H9 (cell line): ENCODE results near the gene LYST. TPM values are rescaled to one million over a fixed set of nuclear protein-coding genes. Genes with fewer than 3 reads are reported as not detected.
"Not testable (repeated sequence)": the region's sequence is repeated elsewhere in the genome, so short reads cannot be mapped to it uniquely, and the experiment has no call there.

Experiments
- DNase-seq: peaks from one replicate; pipeline ENCODE4 v3.0.0-alpha.2; 2017
- H2AFZ ChIP-seq: one replicate; pipeline ENCODE4 v1.6.1; 2013; ENCODE audit warnings: mild to moderate bottlenecking, low read length, control low read depth, moderate library complexity
- H2AK5ac ChIP-seq: 2 replicates; pipeline ENCODE4 v1.6.1; 2013; ENCODE audit warnings: low read length, control low read depth, mixed read lengths; ENCODE audit not compliant: insufficient read length
- H2BK120ac ChIP-seq: one replicate; pipeline ENCODE4 v1.6.1; 2013; ENCODE audit warnings: low read depth, mild to moderate bottlenecking, low read length, control low read depth, inconsistent platforms; ENCODE audit not compliant: poor library complexity, severe bottlenecking
- H2BK12ac ChIP-seq: 2 replicates; pipeline ENCODE4 v1.6.1; 2013; ENCODE audit warnings: low read length, control low read depth, mixed read lengths, low read depth; ENCODE audit not compliant: insufficient read length
- H2BK15ac ChIP-seq: 2 replicates; pipeline ENCODE4 v1.6.1; 2013; ENCODE audit warnings: low read depth, low read length, control low read depth
- H2BK20ac ChIP-seq: one replicate; pipeline ENCODE4 v1.6.1; 2013; ENCODE audit warnings: low read depth, mild to moderate bottlenecking, low read length, control low read depth, inconsistent platforms; ENCODE audit not compliant: poor library complexity, severe bottlenecking
- H2BK5ac ChIP-seq: 2 replicates; pipeline ENCODE4 v1.6.1; 2013; ENCODE audit warnings: low read length, control low read depth, mixed read lengths; ENCODE audit not compliant: insufficient read length
- H3K14ac ChIP-seq: 2 replicates; pipeline ENCODE4 v1.6.1; 2013; ENCODE audit warnings: low read length, control low read depth; ENCODE audit not compliant: insufficient read depth
- H3K18ac ChIP-seq: 2 replicates; pipeline ENCODE4 v1.6.1; 2013; ENCODE audit warnings: low read depth, mild to moderate bottlenecking, mixed read lengths, low read length, control low read depth; ENCODE audit not compliant: insufficient read length
- H3K23ac ChIP-seq: 2 replicates; pipeline ENCODE4 v1.6.1; 2013; ENCODE audit warnings: low read length, control low read depth, mixed read lengths, low read depth; ENCODE audit not compliant: insufficient read length
- H3K23me2 ChIP-seq: 2 replicates; pipeline ENCODE4 v1.6.1; 2013; ENCODE audit warnings: low read depth, mild to moderate bottlenecking, mixed read lengths, low read length, control low read depth; ENCODE audit not compliant: insufficient read length, poor library complexity, severe bottlenecking
- H3K27ac ChIP-seq: 2 replicates; pipeline ENCODE4 v1.5.1; 2013; ENCODE audit warnings: low read length, control low read depth, mixed read lengths, low read depth; ENCODE audit not compliant: insufficient read length
- H3K27me3 ChIP-seq: 2 replicates; pipeline ENCODE4 v1.6.1; 2013; ENCODE audit warnings: low read length, control low read depth, inconsistent platforms; ENCODE audit not compliant: insufficient read depth
- H3K4ac ChIP-seq: 2 replicates; pipeline ENCODE4 v1.6.1; 2013; ENCODE audit warnings: low read depth, mild to moderate bottlenecking, control low read depth, inconsistent platforms, low read length, moderate library complexity
- H3K4me1 ChIP-seq: 2 replicates; pipeline ENCODE4 v1.6.1; 2013; ENCODE audit warnings: low read length, control low read depth, inconsistent platforms; ENCODE audit not compliant: insufficient read depth
- H3K4me2 ChIP-seq: 2 replicates; pipeline ENCODE4 v1.6.1; 2013; ENCODE audit warnings: low read length, control low read depth, mixed read lengths; ENCODE audit not compliant: insufficient read length, insufficient read depth
- H3K56ac ChIP-seq: 2 replicates; pipeline ENCODE4 v1.6.1; 2013; ENCODE audit warnings: low read depth, mild to moderate bottlenecking, mixed read lengths, low read length, control low read depth; ENCODE audit not compliant: insufficient read length
- H3K79me1 ChIP-seq: 2 replicates; pipeline ENCODE4 v1.6.1; 2013; ENCODE audit warnings: low read depth, mild to moderate bottlenecking, moderate library complexity, low read length, control low read depth, inconsistent platforms; ENCODE audit not compliant: insufficient read depth, poor library complexity, severe bottlenecking
- H3K79me2 ChIP-seq: 2 replicates; pipeline ENCODE4 v1.6.1; 2013; ENCODE audit warnings: low read length, control low read depth, inconsistent platforms; ENCODE audit not compliant: insufficient read depth
- H3K9ac ChIP-seq: 2 replicates; pipeline ENCODE4 v1.6.1; 2013; ENCODE audit warnings: low read length, control low read depth, mixed read lengths; ENCODE audit not compliant: insufficient read length; ENCODE audit errors: extremely low read depth
- H3K9me3 ChIP-seq: one replicate; pipeline ENCODE4 v1.6.1; 2013; ENCODE audit warnings: low read depth, low read length, inconsistent platforms; ENCODE audit not compliant: control insufficient read depth
- H3T11ph ChIP-seq: one replicate; pipeline ENCODE4 v1.6.1; 2013; ENCODE audit warnings: mild to moderate bottlenecking, low read length, control low read depth, inconsistent platforms
- H4K20me1 ChIP-seq: one replicate; pipeline ENCODE4 v1.6.1; 2013; ENCODE audit not compliant: control insufficient read depth, insufficient read length, insufficient read depth
- H4K5ac ChIP-seq: 2 replicates; pipeline ENCODE4 v1.6.1; 2013; ENCODE audit warnings: low read depth, mild to moderate bottlenecking, mixed read lengths, low read length, control low read depth; ENCODE audit not compliant: insufficient read length
- H4K8ac ChIP-seq: replicated peaks from 2 replicates; pipeline ENCODE4 v1.6.1; 2013; ENCODE audit warnings: low read length, control low read depth, mixed read lengths, low read depth; ENCODE audit not compliant: insufficient read length
- H4K91ac ChIP-seq: 2 replicates; pipeline ENCODE4 v1.6.1; 2013; ENCODE audit warnings: low read depth, mild to moderate bottlenecking, moderate library complexity, mixed read lengths, low read length, control low read depth; ENCODE audit not compliant: insufficient read length
- H3K27ac Mint-ChIP-seq, 3 experiments: 2 replicates in 2 of 3; 3 replicates in 1 of 3; pipeline ENCODE4 v1.8.0; 2020 to 2021; ENCODE audit warnings: mixed read lengths in 3 of 3, mild to moderate bottlenecking in 1 of 3, moderate library complexity in 1 of 3
- H3K27me3 Mint-ChIP-seq: 2 replicates; pipeline ENCODE4 v1.8.0; 2021; ENCODE audit warnings: low read depth, mild to moderate bottlenecking, moderate library complexity, mixed read lengths
- H3K36me3 Mint-ChIP-seq, 3 experiments: 2 replicates in 2 of 3; 3 replicates in 1 of 3; pipeline ENCODE4 v1.8.0; 2020 to 2021; ENCODE audit warnings: low read depth in 3 of 3, mixed read lengths in 3 of 3; ENCODE audit not compliant: insufficient read depth in 1 of 3
- H3K4me1 Mint-ChIP-seq, 2 experiments: 2 replicates each; pipeline ENCODE4 v1.8.0; 2020; ENCODE audit warnings: mixed read lengths in 2 of 2
- H3K4me3 Mint-ChIP-seq, 2 experiments: 2 replicates in 1 of 2; 3 replicates in 1 of 2; pipeline ENCODE4 v1.8.0; 2020 to 2021; ENCODE audit warnings: mild to moderate bottlenecking in 2 of 2, mixed read lengths in 2 of 2, moderate library complexity in 1 of 2
- H3K9me3 Mint-ChIP-seq, 2 experiments: 2 replicates in 1 of 2; 3 replicates in 1 of 2; pipeline ENCODE4 v1.8.0; 2020; ENCODE audit warnings: mild to moderate bottlenecking in 2 of 2, mixed read lengths in 2 of 2, moderate library complexity in 1 of 2
- CTCF ChIP-seq: fragments of 200-600 bp; sonication (generic); conservative IDR thresholded peaks from 3 replicates; pipeline ENCODE4 v1.8.0; 2021; ENCODE audit warnings: antibody characterized with exemption, mild to moderate bottlenecking
- WGBS: extraction: QIAGEN DNeasy Blood & Tissue Kit; methylation state at CpG from one replicate; pipeline ENCODE4 v1.1.7; 2013; ENCODE audit warnings: missing lambda C conversion rate, low lambda C conversion rate, mixed read lengths; ENCODE audit not compliant: insufficient read length; ENCODE audit errors: extremely low coverage; 5-methylcytosine and 5-hydroxymethylcytosine counted together
- total RNA-seq: library from RNA; stranded (reverse); gene quantifications from 2 replicates; pipeline ENCODE4 v1.2.1, GENCODE V29; 2021

LYST gene
- total RNA-seq, 1 experiment from 2014 or later, result 0.13 TPM

GRCh38 chr1:235639226-235640205 lies 227.2 kb downstream of the LYST start:
- H3K79me1 ChIP-seq, result peaks cover 6% of the 10 kb centered on the region

GRCh38 chr1:235638612-235639011 lies 228.1 kb downstream of the LYST start:
- H3K27ac ChIP-seq, H2BK5ac ChIP-seq, H2BK12ac ChIP-seq, H3K4me2 ChIP-seq, H3K18ac ChIP-seq, H3K27me3 Mint-ChIP-seq, H3K27ac Mint-ChIP-seq, H3K9ac ChIP-seq, H2AFZ ChIP-seq, H3K4me1 ChIP-seq, H3K23ac ChIP-seq, H3K9me3 ChIP-seq, H4K91ac ChIP-seq, H2BK20ac ChIP-seq, H3T11ph ChIP-seq, H4K8ac ChIP-seq, H3K79me2 ChIP-seq, H3K23me2 ChIP-seq, H4K20me1 ChIP-seq, H3K9me3 Mint-ChIP-seq, H3K56ac ChIP-seq, H3K14ac ChIP-seq, H2AK5ac ChIP-seq, DNase-seq, H2BK15ac ChIP-seq, H4K5ac ChIP-seq, H3K27me3 ChIP-seq, H3K4me3 Mint-ChIP-seq, H3K4ac ChIP-seq, H2BK120ac ChIP-seq, H3K79me1 ChIP-seq: not testable (repeated sequence)
- H3K4me1 Mint-ChIP-seq, result peaks cover 25 to 26% of the 10 kb centered on the region in 2 experiments
- no CpG with 5 or more reads among the region's 2 CpGs for WGBS
- peaks cover 0 to 11% (median 3%) of the 10 kb centered on the region in 3 experiments; a peak in 5 of 7 replicates for H3K36me3 Mint-ChIP-seq

More at GRCh38 chr1:235639226-235640205, 227.2 kb downstream of the LYST start:
- Histone ChIP-seq H3K9me3 (no peaks in the 10 kb centered on the region), H2BK20ac (no peak overlapping the region), H3K14ac (no peak overlapping the region; the same call in 1 of the 2 replicates), H3T11ph (no peak overlapping the region), H2BK120ac (no peak overlapping the region), H3K56ac (no peak overlapping the region), H2BK12ac (no peak overlapping the region), H3K4me2 (no peak overlapping the region), H4K8ac (no peak overlapping the region), H2BK15ac (no peak overlapping the region), H3K23ac (no peak overlapping the region), H2BK5ac (no peak overlapping the region), H2AFZ (no peak overlapping the region), H4K91ac (no peak overlapping the region), H2AK5ac (no peak overlapping the region), H3K4ac (no peak overlapping the region), H3K79me2 (peaks cover 8% of the 10 kb centered on the region; the same call in 1 of the 2 replicates), H4K5ac (no peak overlapping the region), H4K20me1 (no peaks in the 10 kb centered on the region), H3K27me3 (no peaks in the 10 kb centered on the region), H3K18ac (no peak overlapping the region), H3K4me1 (peaks cover 7% of the 10 kb centered on the region; the same call in 1 of the 2 replicates), H3K9ac (no peak overlapping the region), H3K27ac (no peak overlapping the region), H3K23me2 (no peaks in the 10 kb centered on the region)
- H3K9me3 Mint-ChIP-seq, result no peaks in the 10 kb centered on the region; a peak in 2 of 5 replicates
- no peak for DNase-seq
- H3K27me3 Mint-ChIP-seq, result no peaks in the 10 kb centered on the region
- H3K27ac Mint-ChIP-seq, result peak overlapping the region in 2 of 3 experiments; percentile 57 to 77; a peak in 2 of 7 replicates
- peaks cover 0 to 11% (median 3%) of the 10 kb centered on the region in 3 experiments; a peak in 4 of 7 replicates for H3K36me3 Mint-ChIP-seq
- no peak for TF ChIP-seq CTCF
- no peak overlapping the region for H3K4me3 Mint-ChIP-seq
- peaks cover 28 to 35% of the 10 kb centered on the region in 2 experiments for H3K4me1 Mint-ChIP-seq
- no CpG with 5 or more reads among the region's 14 CpGs for WGBS
